Measurements from ENCODE around the gene PSMG3.

GRCh38 chr7:1569016-1569415 lies 816 bp downstream of the PSMG3 start:
- TF ChIP-seq SMAD4 (CRISPR knock-in tag; IDR thresholded peaks at IDR 0.05) (no peak), NR3C1 (CRISPR knock-in tag; conservative IDR thresholded peaks at IDR 0.05; ENCODE audit: low read depth) (no peak), SP1 (CRISPR knock-in tag; conservative IDR thresholded peaks at IDR 0.05) (no peak), ZSCAN18 (CRISPR knock-in tag; IDR thresholded peaks at IDR 0.05) (no peak), GABPB1 (CRISPR knock-in tag; IDR thresholded peaks at IDR 0.05) (no peak), ATF2 (CRISPR knock-in tag; IDR thresholded peaks at IDR 0.05; ENCODE audit: borderline replicate concordance, low read depth) (no peak), ZNF512 (CRISPR knock-in tag; IDR thresholded peaks at IDR 0.05; ENCODE audit: borderline replicate concordance) (no peak), FOXP4 (CRISPR knock-in tag; IDR thresholded peaks at IDR 0.05) (no peak), ZNF232 (CRISPR knock-in tag; IDR thresholded peaks at IDR 0.05) (no peak), ZBTB21 (CRISPR knock-in tag; IDR thresholded peaks at IDR 0.05; ENCODE audit: borderline replicate concordance) (no peak)
- TF ChIP-seq, protein P1, sequence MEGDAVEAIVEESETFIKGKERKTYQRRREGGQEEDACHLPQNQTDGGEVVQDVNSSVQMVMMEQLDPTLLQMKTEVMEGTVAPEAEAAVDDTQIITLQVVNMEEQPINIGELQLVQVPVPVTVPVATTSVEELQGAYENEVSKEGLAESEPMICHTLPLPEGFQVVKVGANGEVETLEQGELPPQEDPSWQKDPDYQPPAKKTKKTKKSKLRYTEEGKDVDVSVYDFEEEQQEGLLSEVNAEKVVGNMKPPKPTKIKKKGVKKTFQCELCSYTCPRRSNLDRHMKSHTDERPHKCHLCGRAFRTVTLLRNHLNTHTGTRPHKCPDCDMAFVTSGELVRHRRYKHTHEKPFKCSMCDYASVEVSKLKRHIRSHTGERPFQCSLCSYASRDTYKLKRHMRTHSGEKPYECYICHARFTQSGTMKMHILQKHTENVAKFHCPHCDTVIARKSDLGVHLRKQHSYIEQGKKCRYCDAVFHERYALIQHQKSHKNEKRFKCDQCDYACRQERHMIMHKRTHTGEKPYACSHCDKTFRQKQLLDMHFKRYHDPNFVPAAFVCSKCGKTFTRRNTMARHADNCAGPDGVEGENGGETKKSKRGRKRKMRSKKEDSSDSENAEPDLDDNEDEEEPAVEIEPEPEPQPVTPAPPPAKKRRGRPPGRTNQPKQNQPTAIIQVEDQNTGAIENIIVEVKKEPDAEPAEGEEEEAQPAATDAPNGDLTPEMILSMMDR (IDR thresholded peaks at IDR 0.05): no peak
